ENCODE data around the gene MTMR2. TPM values are rescaled to one million over a fixed set of nuclear protein-coding genes. Genes with fewer than 3 reads are reported as not detected.

MTMR2 gene
- total RNA-seq, 4 donors from 2014 or later, result 4.0 to 5.3 (median 4.5) TPM

DNA sequence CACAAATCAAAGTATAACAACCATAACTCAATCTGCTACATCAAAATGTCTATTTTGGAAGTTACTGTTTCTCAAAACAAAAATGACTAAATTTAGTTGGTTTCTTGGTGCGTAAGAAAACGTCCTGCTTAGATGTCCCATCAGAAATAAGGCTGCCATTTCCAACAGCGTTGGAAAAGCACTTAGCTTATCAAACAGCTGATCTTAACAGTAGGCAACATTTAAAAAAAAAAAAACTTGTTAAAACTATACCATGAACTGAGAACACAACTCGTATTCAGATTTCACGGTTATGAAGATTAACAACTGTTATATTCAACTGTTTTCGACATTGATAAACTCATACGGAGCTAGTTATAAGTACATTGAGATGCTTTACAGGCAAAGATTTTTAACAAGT is 131.2 kb downstream of the MTMR2 start:
- in situ Hi-C loops (cut with MboI; ENCODE audit: low sequenced_read_pairs in 4 of 4), result loop anchor here in 2 of 4 donors (25.0 kb wide), 1 partner anchor 1305 kb away; the partner anchor contains the start of genes ANKRD49 (in 2 of the 2) and MRE11 (in 2 of the 2)
- no peak for TF ChIP-seq POLR2A (IDR thresholded peaks at IDR 0.05)
- TF ChIP-seq, protein P1, sequence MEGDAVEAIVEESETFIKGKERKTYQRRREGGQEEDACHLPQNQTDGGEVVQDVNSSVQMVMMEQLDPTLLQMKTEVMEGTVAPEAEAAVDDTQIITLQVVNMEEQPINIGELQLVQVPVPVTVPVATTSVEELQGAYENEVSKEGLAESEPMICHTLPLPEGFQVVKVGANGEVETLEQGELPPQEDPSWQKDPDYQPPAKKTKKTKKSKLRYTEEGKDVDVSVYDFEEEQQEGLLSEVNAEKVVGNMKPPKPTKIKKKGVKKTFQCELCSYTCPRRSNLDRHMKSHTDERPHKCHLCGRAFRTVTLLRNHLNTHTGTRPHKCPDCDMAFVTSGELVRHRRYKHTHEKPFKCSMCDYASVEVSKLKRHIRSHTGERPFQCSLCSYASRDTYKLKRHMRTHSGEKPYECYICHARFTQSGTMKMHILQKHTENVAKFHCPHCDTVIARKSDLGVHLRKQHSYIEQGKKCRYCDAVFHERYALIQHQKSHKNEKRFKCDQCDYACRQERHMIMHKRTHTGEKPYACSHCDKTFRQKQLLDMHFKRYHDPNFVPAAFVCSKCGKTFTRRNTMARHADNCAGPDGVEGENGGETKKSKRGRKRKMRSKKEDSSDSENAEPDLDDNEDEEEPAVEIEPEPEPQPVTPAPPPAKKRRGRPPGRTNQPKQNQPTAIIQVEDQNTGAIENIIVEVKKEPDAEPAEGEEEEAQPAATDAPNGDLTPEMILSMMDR (IDR thresholded peaks at IDR 0.05 in 4 of 5, conservative IDR thresholded peaks at IDR 0.05 in 1 of 5), result no peak
- H3K4me3 ChIP-seq, result no peak overlapping the region
- H3K9me3 ChIP-seq, result no peaks in the 10 kb centered on the region
- H3K27ac ChIP-seq, result no peak overlapping the region
- H3K4me1 ChIP-seq, result peaks cover 19 to 26% of the 10 kb centered on the region in 2 donors
- intact Hi-C loops (cut with DNase I; ENCODE audit: low total_unique reads), result loop anchor here (5.0 kb wide), 1 partner anchor 130 kb away; the partner anchor contains the start of gene MTMR2
- no peaks in the 10 kb centered on the region for H3K27me3 ChIP-seq
- DNase-seq (no peak), ATAC-seq (no peak)
- H3K36me3 ChIP-seq, result peaks cover 0 to 2% of the 10 kb centered on the region in 2 donors

DNA sequence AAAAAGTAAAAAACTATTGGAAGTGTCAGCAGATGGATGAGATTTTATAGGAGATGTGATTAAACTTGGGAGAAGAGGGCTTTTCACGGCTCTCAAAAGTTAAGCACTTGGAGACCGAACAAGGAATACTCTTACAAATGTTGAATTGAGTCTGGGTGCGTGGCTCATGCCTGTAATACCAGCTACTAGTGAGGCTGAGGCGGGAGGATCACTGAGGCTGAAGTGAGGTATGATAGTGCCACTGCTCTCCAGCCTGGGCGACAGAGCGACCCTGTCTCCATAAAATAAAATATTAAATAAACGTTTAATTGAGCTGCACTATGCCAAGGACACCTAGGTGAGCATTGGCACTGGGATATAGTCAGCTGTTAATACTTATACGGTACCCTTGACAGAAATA is 131.7 kb downstream of the MTMR2 start:
- Histone ChIP-seq H3K27me3 (no peaks in the 10 kb centered on the region), H3K4me3 (no peak overlapping the region)

DNA sequence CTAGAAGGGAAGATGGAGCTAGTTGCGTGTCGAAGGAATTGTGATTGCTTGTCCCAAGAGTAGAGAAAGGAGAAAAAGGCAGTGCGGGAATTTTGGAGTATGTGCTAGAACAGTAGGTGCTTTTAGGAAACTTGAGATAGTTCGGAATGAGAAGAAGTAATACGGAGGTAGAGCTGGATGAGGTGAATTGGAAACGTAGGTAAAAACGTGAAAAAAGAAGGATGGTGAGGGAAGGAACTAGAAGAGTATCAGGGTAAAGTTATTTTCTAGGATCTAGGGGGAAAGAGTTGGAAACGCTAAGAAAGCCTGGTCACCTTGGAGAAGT is 132.2 kb downstream of the MTMR2 start:
- intact Hi-C loops (cut with DNase I; ENCODE audit: low total_unique reads), result loop anchor here (2.0 to 5.0 kb wide), 2 partner anchors 45 to 131 kb away; partner anchors contain the start of gene MTMR2
- H3K27ac ChIP-seq, result peak overlapping the region in 1 of 4 donors; percentile 95
- DNase-seq (no peak), ATAC-seq (no peak)
- H3K4me1 ChIP-seq, result peaks cover 19 to 26% of the 10 kb centered on the region in 2 donors
- peaks cover 0 to 12% of the 10 kb centered on the region in 2 donors for H3K36me3 ChIP-seq
- H3K27me3 ChIP-seq, result no peaks in the 10 kb centered on the region
- H3K4me3 ChIP-seq, result peak overlapping the region in 2 of 4 donors; percentile 96 to 97
- in situ Hi-C loops (cut with MboI; ENCODE audit: low sequenced_read_pairs in 4 of 4), result loop anchor here in 2 of 4 donors (25.0 kb wide), 1 partner anchor 1304 kb away; the partner anchor contains the start of genes ANKRD49 (in 2 of the 2) and MRE11 (in 2 of the 2)
- H3K9me3 ChIP-seq, result no peaks in the 10 kb centered on the region
- TF ChIP-seq, protein P1 (IDR thresholded peaks at IDR 0.05 in 4 of 5, conservative IDR thresholded peaks at IDR 0.05 in 1 of 5), result no peak
- no peak for TF ChIP-seq POLR2A (IDR thresholded peaks at IDR 0.05)

More for the DNA sequence above, 131.7 kb downstream of the MTMR2 start:
- DNase-seq (no peak), ATAC-seq (no peak)
- TF ChIP-seq POLR2A (IDR thresholded peaks at IDR 0.05), result no peak
- TF ChIP-seq, protein P1 (IDR thresholded peaks at IDR 0.05 in 4 of 5, conservative IDR thresholded peaks at IDR 0.05 in 1 of 5), result no peak
- Histone ChIP-seq H3K4me1 (peaks cover 19 to 26% of the 10 kb centered on the region in 2 donors), H3K9me3 (no peaks in the 10 kb centered on the region), H3K36me3 (peaks cover 0 to 7% of the 10 kb centered on the region in 2 donors), H3K27ac (no peak overlapping the region)
- intact Hi-C loops (cut with DNase I; ENCODE audit: low total_unique reads) (loop anchor here (5.0 kb wide), 1 partner anchor 130 kb away; the partner anchor contains the start of gene MTMR2), in situ Hi-C loops (cut with MboI; ENCODE audit: low sequenced_read_pairs in 4 of 4) (loop anchor here in 2 of 4 donors (25.0 kb wide), 1 partner anchor 1305 kb away; the partner anchor contains the start of genes ANKRD49 (in 2 of the 2) and MRE11 (in 2 of the 2))

DNA sequence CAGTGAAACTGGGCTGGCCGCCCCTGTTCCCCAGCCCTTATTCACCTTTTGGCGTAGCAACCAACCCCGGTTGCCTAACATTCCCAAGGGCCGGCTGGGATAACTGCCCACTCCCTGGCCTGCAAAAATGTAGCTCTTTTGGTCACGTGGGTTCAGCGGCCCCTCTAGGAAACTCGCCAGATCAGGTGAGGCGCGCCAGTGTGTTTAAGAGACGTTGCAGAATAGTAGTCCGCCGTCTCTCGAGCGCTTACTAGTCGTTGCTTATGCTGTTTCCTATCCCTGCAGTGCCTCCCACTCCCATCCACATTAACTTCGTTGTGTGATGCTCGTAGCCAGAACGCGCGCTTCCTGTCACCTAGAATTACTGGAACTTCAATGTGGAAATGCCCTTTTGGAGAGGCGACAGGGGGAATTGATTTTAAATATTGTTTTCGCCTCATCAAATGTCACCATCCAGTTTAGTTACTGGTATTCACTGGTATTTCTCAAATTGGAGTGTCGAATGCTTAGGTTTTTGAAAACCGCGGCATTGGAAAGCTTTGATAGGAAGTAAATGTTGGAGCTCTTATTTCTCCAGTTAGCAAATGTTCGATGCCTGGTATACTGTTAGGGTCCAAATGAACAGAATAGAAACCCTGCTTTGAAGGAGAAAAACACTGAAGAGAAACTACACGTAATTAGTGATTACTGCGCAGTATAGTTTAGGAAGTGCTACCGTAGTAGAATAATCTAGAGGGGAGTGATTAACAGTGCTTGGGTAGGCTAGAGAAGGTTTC is 132.8 kb downstream of the MTMR2 start:
- no peak for TF ChIP-seq POLR2A (IDR thresholded peaks at IDR 0.05)
- TF ChIP-seq, protein P1 (IDR thresholded peaks at IDR 0.05 in 4 of 5, conservative IDR thresholded peaks at IDR 0.05 in 1 of 5), result no peak
- peak overlapping the region; percentile 88 to 99 (median 96) for H3K4me3 ChIP-seq
- H3K4me1 ChIP-seq, result peaks cover 19 to 26% of the 10 kb centered on the region in 2 donors
- peak in 1 of 2 donors; percentile 4 for ATAC-seq
- peak overlapping the region; percentile 95 to 98 (median 96) for H3K27ac ChIP-seq
- no peaks in the 10 kb centered on the region for H3K27me3 ChIP-seq
- in situ Hi-C loops (cut with MboI; ENCODE audit: low sequenced_read_pairs in 4 of 4), result loop anchor here in 2 of 4 donors (25.0 kb wide), 1 partner anchor 1304 kb away; the partner anchor contains the start of genes ANKRD49 (in 2 of the 2) and MRE11 (in 2 of the 2)
- peaks cover 0 to 18% of the 10 kb centered on the region in 2 donors for H3K36me3 ChIP-seq
- H3K9me3 ChIP-seq, result no peaks in the 10 kb centered on the region
- intact Hi-C loops (cut with DNase I; ENCODE audit: low total_unique reads), result loop anchor here (2.0 to 5.0 kb wide), 2 partner anchors 46 to 131 kb away; partner anchors contain the start of gene MTMR2
- DNase-seq, result peak; percentile 13 to 53
